Spinal cord (tissue), 10 donors: ENCODE data around the gene ZCCHC8. TPM values are rescaled to one million over a fixed set of nuclear protein-coding genes. Genes with fewer than 3 reads are reported as not detected.
A peak's percentile ranks its signal among the peaks of the same experiment; 100 is the strongest.

Source experiments
- DNase-seq, 6 donors: peaks; one replicate each; pipeline versions ENCODE4 v3.0.0 to v3.0.0-alpha.2; 2013 to 2015; ENCODE audit warnings: low spot score in 6 of 6, low read depth in 4 of 6
- H3K27ac ChIP-seq: one replicate; pipeline ENCODE4 v1.5.1; 2013; ENCODE audit warnings: low read depth, low read length, control low read depth
- H3K27me3 ChIP-seq: one replicate; pipeline ENCODE4 v1.6.1; 2013; ENCODE audit warnings: low read length; ENCODE audit not compliant: control insufficient read depth, insufficient read depth
- H3K36me3 ChIP-seq: one replicate; pipeline ENCODE4 v1.6.1; 2013; ENCODE audit warnings: low read length; ENCODE audit not compliant: control insufficient read depth, insufficient read depth
- H3K4me1 ChIP-seq: one replicate; pipeline ENCODE4 v1.6.1; 2013; ENCODE audit warnings: low read length; ENCODE audit not compliant: control insufficient read depth, insufficient read depth
- H3K4me3 ChIP-seq: one replicate; pipeline ENCODE4 v1.5.1; 2013; ENCODE audit warnings: low read depth, low read length, control low read depth
- H3K9me3 ChIP-seq: one replicate; pipeline ENCODE4 v1.6.1; 2013; ENCODE audit warnings: low read length; ENCODE audit not compliant: control insufficient read depth, insufficient read depth
- WGBS: methylation state at CpG from one replicate; pipeline ENCODE4 v1.1.5; 2013; ENCODE audit warnings: missing lambda C conversion rate; ENCODE audit not compliant: insufficient coverage; 5-methylcytosine and 5-hydroxymethylcytosine counted together
- polyA plus RNA-seq, 2 donors: library from polyadenylated mRNA; unstranded; fragments of 120-200 nt; gene quantifications; one replicate each; pipeline ENCODE4 v1.2.1, GENCODE V29; 2013; ENCODE audit not compliant: insufficient read length in 2 of 2
- total RNA-seq, 2 donors: library from RNA; depleted of rRNA in 1 of 2; stranded (reverse); fragments of 120-200 nt in 1 of 2; fragments of >200 nt in 1 of 2; gene quantifications; one replicate each; pipeline versions ENCODE4 v1.2.3 to v1.2.4, GENCODE V29; 2013 to 2014
- donor health status: healthy.

Gene ZCCHC8
- total and polyA plus RNA-seq, 4 donors, result 25.7 to 40.3 (median 31.3) TPM

DNA sequence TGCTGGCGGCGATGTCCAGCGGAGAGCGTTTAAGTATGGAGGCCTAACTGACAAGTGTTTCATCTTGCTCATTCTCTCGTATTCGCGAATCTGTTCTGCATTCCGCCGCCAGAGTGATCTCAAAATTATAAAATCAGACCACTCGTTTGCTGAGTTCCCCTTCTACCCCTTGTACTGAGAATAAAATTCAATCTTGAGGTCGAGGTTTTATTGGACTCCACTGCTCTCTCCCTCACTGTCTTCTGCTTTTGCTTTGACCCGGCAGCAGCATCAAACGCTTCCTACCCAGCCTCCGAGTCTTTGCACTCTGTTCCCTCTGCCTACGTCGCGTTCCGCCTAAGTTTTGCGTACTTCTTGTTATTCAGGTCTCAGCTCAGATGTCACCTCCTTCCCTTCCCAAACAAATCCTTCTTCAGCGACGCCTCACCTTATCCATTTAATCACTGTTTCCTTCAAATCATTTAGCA, 26.8 kb upstream of the ZCCHC8 start:
- WGBS, result 0% methylated on average over 13 of the region's 21 CpGs
- H3K27me3 ChIP-seq, result no peaks in the 10 kb centered on the region
- H3K9me3 ChIP-seq, result no peaks in the 10 kb centered on the region
- H3K36me3 ChIP-seq, result peaks cover 3% of the 10 kb centered on the region
- H3K4me1 ChIP-seq, result peaks cover 12% of the 10 kb centered on the region
- H3K4me3 ChIP-seq, result peak overlapping the region; percentile 94
- no peak for DNase-seq
- peak overlapping the region; percentile 49 for H3K27ac ChIP-seq

DNA sequence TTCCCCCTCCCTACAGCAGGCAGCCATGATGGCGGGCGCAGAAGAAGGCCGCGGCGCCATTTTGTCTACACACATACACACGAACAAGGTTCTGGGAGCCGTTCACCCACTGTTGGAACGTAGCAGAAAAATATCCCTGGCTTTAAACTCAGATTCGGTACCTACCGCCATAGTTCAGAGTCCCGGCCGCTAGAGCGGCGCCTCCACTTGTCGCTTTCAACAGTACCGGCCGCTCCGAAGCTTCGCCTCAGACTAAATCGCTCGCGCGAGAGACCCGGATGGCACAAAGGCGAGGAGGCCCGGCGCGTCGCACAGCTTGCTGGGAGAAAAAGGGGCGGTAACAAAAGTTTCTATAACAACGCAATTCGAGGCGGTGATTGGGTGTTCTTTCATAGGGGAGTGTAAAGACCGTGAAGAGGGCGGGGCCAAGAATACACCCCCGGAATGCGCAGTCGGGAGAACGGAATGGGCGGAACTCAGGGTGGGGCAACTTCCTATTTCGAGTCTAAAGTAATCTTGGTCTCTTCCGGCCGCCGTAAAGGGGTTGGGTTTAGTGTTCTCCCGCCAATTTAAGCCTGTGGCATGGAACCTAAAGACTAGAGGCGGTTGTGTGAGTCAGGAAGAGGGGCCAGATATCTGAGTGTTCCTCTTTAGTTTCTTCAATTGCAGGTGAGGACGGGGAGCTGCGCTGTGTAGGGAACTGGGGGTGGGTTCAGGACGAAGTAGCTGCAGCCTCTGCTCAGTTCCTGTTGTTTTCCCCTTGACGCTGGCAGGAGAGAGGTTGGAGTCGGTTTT, 26.1 kb upstream of the ZCCHC8 start, which contains the start of the genes KNTC1 and RSRC2:
Gene KNTC1, plus strand, starts transcription at position 567 of the 795 bp plus-strand sequence. CDS start 2,815 bp downstream, outside the sequence.
Gene RSRC2, minus strand, starts transcription at position 254 of the 795 bp plus-strand sequence. Its CDS starts 83 bp downstream, at position 171.
- Histone ChIP-seq H3K4me1 (peaks cover 12% of the 10 kb centered on the region), H3K27ac (peak within 1 kb of the TSS; percentile 100), H3K4me3 (peak within 1 kb of the TSS; percentile 94), H3K36me3 (peaks cover 4% of the 10 kb centered on the region), H3K9me3 (no peaks in the 10 kb centered on the region), H3K27me3 (no peaks in the 10 kb centered on the region)
- DNase-seq, result peak; percentile 100
- WGBS, result 0% methylated on average over 51 of the region's 51 CpGs

DNA sequence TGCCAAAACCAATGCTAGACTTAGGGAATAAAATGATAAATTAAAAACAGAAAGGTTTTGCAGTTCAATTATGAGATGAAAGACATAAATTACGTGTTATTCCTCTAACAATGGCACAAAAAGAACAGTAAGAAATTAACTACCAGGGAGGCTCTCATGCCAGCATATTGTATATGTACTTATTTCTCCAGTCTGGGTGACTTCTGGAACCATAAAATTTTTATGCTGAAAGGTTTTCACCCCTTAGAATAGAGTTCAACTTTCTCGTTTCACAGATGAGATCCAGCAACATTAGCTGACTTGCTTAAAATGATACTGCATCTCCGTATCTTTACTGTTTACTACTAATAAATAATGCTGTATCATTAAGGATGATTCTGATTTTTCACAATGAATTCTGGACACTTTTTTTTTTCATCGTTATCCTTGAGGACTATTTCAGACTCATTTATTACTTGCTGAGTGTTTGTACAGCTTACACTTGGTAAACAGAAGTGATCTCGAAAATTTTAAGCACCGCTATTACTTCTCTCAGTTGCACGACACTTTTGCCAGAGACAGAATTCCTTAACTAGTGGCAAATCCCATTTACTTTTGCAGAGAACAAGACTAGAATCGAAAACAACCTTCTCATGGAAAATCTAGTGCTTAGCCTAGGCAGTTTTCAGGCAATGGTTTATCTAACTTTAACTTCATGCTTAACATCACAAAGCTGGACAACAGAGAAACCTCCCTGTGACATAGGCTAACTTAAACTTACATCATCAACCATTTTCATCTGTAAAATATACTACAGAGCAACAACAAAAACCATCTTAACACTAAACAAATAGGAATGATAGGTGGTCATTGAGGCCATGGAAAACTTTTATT, 23.4 kb upstream of the ZCCHC8 start:
- Histone ChIP-seq H3K27me3 (no peaks in the 10 kb centered on the region), H3K4me3 (peak overlapping the region; percentile 54), H3K9me3 (no peaks in the 10 kb centered on the region), H3K4me1 (peaks cover 12% of the 10 kb centered on the region), H3K36me3 (peaks cover 13% of the 10 kb centered on the region), H3K27ac (peak overlapping the region; percentile 16)
- DNase-seq, result no peak
- 43% methylated on average over 4 of the region's 8 CpGs for WGBS

DNA sequence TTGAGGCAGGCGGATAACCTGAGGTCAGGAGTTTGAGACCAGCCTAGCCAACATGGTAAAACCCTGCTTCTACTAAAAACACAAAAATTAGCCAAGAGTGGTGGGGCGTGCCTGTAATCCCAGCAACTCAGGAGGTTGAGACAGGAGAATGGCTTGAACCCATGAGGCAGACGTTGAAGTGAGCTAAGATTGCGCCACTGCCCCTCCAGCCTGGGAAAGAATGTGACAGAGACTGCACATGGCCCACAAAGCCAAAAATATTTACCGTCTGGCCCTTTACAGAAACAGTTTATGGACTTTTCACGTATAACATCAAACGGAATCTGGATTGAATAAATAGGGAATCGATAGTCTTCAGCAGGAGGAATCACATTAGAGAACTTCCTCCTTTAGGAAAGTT, 22.5 kb upstream of the ZCCHC8 start:
- H3K36me3 ChIP-seq, result peaks cover 16% of the 10 kb centered on the region
- H3K9me3 ChIP-seq, result no peaks in the 10 kb centered on the region
- H3K27me3 ChIP-seq, result no peaks in the 10 kb centered on the region
- peaks cover 12% of the 10 kb centered on the region for H3K4me1 ChIP-seq
- WGBS, result 71% methylated on average over 3 of the region's 8 CpGs
- H3K27ac ChIP-seq, result no peak overlapping the region
- no peak for DNase-seq
- H3K4me3 ChIP-seq, result no peak overlapping the region

DNA sequence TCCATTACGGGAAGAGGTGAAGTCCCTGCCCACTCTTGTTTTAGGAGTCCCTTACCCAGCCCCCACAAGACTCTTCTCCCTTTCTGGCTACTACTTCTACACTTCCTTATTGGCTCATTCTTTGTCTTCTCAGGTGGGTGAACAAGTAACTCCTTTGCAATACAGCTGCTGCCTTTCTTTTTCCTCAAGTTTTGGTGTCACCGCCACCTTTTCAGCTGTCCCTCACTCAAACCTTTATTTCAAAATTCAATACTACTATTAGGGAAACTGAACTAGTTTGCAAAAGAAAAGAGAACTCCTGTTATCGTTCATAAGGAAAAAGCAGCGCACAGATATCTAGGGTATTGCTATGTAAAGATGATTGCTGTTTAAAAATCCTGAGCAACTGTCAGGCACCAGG, 19.9 kb upstream of the ZCCHC8 start:
- Histone ChIP-seq H3K4me3 (no peak overlapping the region), H3K27me3 (no peaks in the 10 kb centered on the region), H3K4me1 (peaks cover 6% of the 10 kb centered on the region), H3K9me3 (no peaks in the 10 kb centered on the region), H3K36me3 (peaks cover 34% of the 10 kb centered on the region), H3K27ac (no peak overlapping the region)
- WGBS, result 100% methylated on average over 3 of the region's 4 CpGs
- DNase-seq, result no peak

DNA sequence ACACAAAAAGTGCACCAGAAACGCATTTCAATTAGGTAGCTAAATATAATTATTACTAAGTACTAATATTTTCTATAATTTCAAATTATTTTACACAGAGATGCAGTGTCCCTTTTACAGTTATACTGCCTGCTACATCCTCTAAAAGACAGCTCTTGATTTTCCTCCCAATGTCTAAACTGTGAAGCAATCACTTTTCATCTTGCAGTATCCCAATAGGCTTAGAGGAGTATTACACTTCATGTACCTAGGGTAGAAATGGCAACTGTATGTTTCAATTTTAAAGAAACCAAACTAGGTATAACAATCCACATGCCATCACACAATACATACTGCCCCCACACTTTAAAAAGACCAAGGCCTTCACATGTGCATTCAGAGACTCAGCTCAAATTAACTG, 18.7 kb upstream of the ZCCHC8 start:
- peaks cover 6% of the 10 kb centered on the region for H3K4me1 ChIP-seq
- H3K27ac ChIP-seq, result no peak overlapping the region
- H3K9me3 ChIP-seq, result no peaks in the 10 kb centered on the region
- H3K27me3 ChIP-seq, result no peaks in the 10 kb centered on the region
- no CpG with 5 or more reads among the region's 1 CpG for WGBS
- H3K4me3 ChIP-seq, result no peak overlapping the region
- H3K36me3 ChIP-seq, result peaks cover 42% of the 10 kb centered on the region
- DNase-seq, result no peak

DNA sequence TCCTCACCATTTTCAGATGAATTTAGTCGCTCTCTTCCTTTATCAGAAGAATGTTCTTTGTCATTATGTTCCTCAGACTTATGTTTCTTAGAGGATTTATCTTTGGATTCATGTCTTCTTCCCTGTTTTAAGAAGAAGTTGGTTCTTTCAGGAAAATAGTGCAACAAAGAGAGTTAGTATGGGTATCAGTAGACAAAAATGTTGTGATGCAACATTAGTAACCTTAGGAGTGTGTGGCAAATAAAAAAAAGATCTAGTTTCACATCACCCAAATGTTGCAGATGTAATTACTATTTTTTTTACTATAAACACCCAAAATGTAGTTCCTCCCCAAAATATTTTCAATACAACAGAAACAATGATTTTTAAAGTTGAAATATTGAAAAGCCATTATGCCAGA, 18.2 kb upstream of the ZCCHC8 start:
- Histone ChIP-seq H3K27me3 (no peaks in the 10 kb centered on the region), H3K4me1 (peaks cover 6% of the 10 kb centered on the region), H3K36me3 (peaks cover 47% of the 10 kb centered on the region), H3K9me3 (no peaks in the 10 kb centered on the region), H3K4me3 (no peak overlapping the region), H3K27ac (no peak overlapping the region)
- DNase-seq, result no peak
- WGBS, result no CpG with 5 or more reads among the region's 1 CpG

DNA sequence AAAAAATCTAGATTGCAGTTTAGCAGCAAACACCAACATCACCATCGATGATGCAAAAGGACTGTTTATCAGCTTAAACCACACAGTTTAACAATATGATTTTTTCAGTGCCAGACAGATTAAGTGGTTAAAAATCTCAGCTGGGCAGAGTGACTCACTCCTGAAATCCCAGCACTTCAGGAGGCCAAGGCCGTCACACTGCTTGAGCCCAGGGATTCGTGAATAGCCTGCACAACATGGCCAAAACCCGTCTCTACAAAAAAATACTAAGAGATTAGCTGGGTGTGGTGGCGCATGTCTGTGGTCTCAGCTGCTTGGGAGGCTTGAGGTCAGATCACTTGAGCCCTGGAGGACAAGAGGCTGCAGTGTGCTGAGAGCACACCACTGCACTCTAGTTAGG, 17.1 kb upstream of the ZCCHC8 start:
- H3K4me3 ChIP-seq, result no peak overlapping the region
- WGBS, result 83% methylated on average over 1 of the region's 5 CpGs
- no peak for DNase-seq

DNA sequence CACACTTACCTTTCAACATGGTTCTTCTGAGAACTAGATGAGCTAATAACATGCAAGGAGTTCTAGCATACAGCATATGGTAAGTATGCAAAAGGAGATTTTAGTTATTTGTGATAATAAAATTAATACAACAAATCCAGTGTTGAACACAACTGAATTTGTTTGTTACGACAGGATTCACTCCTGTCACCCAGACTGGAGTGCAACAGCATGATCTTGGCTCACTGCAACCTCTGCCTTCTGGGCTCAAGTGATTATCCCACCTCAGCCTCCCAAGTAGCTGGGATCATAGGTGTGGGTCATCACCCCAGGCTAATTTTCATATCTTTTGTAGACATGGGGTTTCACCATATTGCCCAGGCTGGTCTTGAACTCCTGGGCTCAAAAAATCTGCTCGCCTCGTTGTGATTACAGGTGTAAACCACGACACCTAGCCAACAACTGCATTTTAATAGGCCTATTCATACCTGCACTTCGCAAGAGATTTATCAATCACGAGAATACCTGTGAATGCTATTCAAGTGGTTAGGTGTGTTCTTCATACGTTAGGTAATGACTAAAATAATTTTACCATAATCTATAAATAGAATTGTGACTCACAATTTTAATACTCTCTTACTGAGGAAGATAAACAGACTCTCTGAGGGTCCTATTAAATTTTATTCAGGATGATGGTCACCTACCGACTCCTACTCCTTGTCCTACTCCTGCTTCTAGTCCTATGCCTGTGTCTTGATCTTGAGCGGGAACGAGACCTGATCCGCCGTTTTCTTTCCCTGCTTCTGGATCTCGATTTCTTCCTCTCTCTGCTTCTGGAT, 16.0 kb upstream of the ZCCHC8 start:
- Histone ChIP-seq H3K4me3 (no peak overlapping the region), H3K27ac (no peak overlapping the region), H3K9me3 (no peaks in the 10 kb centered on the region), H3K36me3 (peaks cover 58% of the 10 kb centered on the region), H3K4me1 (no peaks in the 10 kb centered on the region), H3K27me3 (no peaks in the 10 kb centered on the region)
- DNase-seq, result no peak
- WGBS, result 97% methylated on average over 9 of the region's 13 CpGs

More for the DNA sequence above, 17.1 kb upstream of the ZCCHC8 start:
- H3K9me3 ChIP-seq, result no peaks in the 10 kb centered on the region
- H3K27ac ChIP-seq, result no peak overlapping the region
- H3K4me1 ChIP-seq, result peaks cover under 1% of the 10 kb centered on the region
- no peaks in the 10 kb centered on the region for H3K27me3 ChIP-seq
- H3K36me3 ChIP-seq, result peaks cover 48% of the 10 kb centered on the region
